Parathyroid adenoma (tissue), 2 donors: ENCODE data around the gene ITPR2.

Experiments used
- H2AFZ ChIP-seq: fragments of 300-600 bp; sonication (generic); one replicate; pipeline ENCODE4 v1.7.0; 2017; ENCODE audit warnings: antibody characterized with exemption, mild to moderate bottlenecking
- H3K27ac ChIP-seq: fragments of 300-600 bp; sonication (generic); one replicate; pipeline ENCODE4 v1.7.0; 2017
- H3K27me3 ChIP-seq: fragments of 300-600 bp; sonication (generic); one replicate; pipeline ENCODE4 v1.7.0; 2017; ENCODE audit warnings: low read length; ENCODE audit not compliant: control insufficient read depth, insufficient read depth
- H3K36me3 ChIP-seq: fragments of 300-600 bp; sonication (generic); one replicate; pipeline ENCODE4 v1.7.0; 2017; ENCODE audit warnings: low read length; ENCODE audit not compliant: control insufficient read depth, insufficient read depth
- H3K4me1 ChIP-seq: fragments of 300-600 bp; sonication (generic); one replicate; pipeline ENCODE4 v1.7.0; 2017; ENCODE audit warnings: control low read depth
- H3K4me2 ChIP-seq: fragments of 300-600 bp; sonication (generic); one replicate; pipeline ENCODE4 v1.7.0; 2017; ENCODE audit warnings: low read length
- H3K4me3 ChIP-seq: fragments of 300-600 bp; sonication (generic); one replicate; pipeline ENCODE4 v1.7.0; 2017; ENCODE audit warnings: low read depth, low read length
- H3K79me2 ChIP-seq: fragments of 300-600 bp; sonication (generic); one replicate; pipeline ENCODE4 v1.7.0; 2017; ENCODE audit warnings: control low read depth
- H3K9ac ChIP-seq: fragments of 300-600 bp; sonication (generic); one replicate; pipeline ENCODE4 v1.7.0; 2017; ENCODE audit warnings: mild to moderate bottlenecking
- H3K9me3 ChIP-seq: fragments of 300-600 bp; sonication (generic); one replicate; pipeline ENCODE4 v1.7.0; 2017; ENCODE audit warnings: low read length; ENCODE audit not compliant: control insufficient read depth
- CTCF ChIP-seq: fragments of 300-600 bp; sonication (generic); IDR thresholded peaks from one replicate; pipeline ENCODE4 v1.7.0; 2017; ENCODE audit warnings: antibody characterized with exemption, mild to moderate bottlenecking
- donor health status: primary hyperparathyroidism.

The ITPR2 gene

GRCh38 chr12:26567126-26567525, 265.9 kb downstream of the ITPR2 start:
- no peak overlapping the region for H3K4me3 ChIP-seq
- H3K79me2 ChIP-seq, result no peaks in the 10 kb centered on the region
- no peaks in the 10 kb centered on the region for H3K4me1 ChIP-seq
- H3K27me3 ChIP-seq, result no peaks in the 10 kb centered on the region
- H3K9me3 ChIP-seq, result no peaks in the 10 kb centered on the region
- no peaks in the 10 kb centered on the region for H3K36me3 ChIP-seq
- H3K4me2 ChIP-seq, result no peak overlapping the region
- no peak overlapping the region for H3K27ac ChIP-seq
- no peak for TF ChIP-seq CTCF
- no peak overlapping the region for H3K9ac ChIP-seq
- H2AFZ ChIP-seq, result no peak overlapping the region

GRCh38 chr12:26566675-26567074, 266.3 kb downstream of the ITPR2 start:
- Histone ChIP-seq H3K4me2 (no peak overlapping the region), H3K36me3 (no peaks in the 10 kb centered on the region), H3K27me3 (no peaks in the 10 kb centered on the region), H3K4me1 (no peaks in the 10 kb centered on the region), H3K4me3 (no peak overlapping the region), H3K9ac (no peak overlapping the region), H3K79me2 (no peaks in the 10 kb centered on the region), H3K9me3 (no peaks in the 10 kb centered on the region), H2AFZ (no peak overlapping the region), H3K27ac (no peak overlapping the region)
- no peak for TF ChIP-seq CTCF

GRCh38 chr12:26566186-26566585, 266.8 kb downstream of the ITPR2 start:
- Histone ChIP-seq H3K36me3 (no peaks in the 10 kb centered on the region), H3K9me3 (no peaks in the 10 kb centered on the region), H3K4me1 (no peaks in the 10 kb centered on the region), H3K27me3 (no peaks in the 10 kb centered on the region), H3K9ac (no peak overlapping the region), H3K4me3 (no peak overlapping the region), H2AFZ (no peak overlapping the region), H3K4me2 (no peak overlapping the region), H3K79me2 (no peaks in the 10 kb centered on the region), H3K27ac (no peak overlapping the region)
- TF ChIP-seq CTCF, result no peak

GRCh38 chr12:26564391-26564790, 268.6 kb downstream of the ITPR2 start:
- Histone ChIP-seq H3K79me2 (no peaks in the 10 kb centered on the region), H3K9me3 (no peaks in the 10 kb centered on the region), H3K4me2 (no peak overlapping the region), H3K4me1 (no peaks in the 10 kb centered on the region), H3K9ac (no peak overlapping the region), H3K27ac (no peak overlapping the region), H3K36me3 (no peaks in the 10 kb centered on the region), H3K27me3 (no peaks in the 10 kb centered on the region), H3K4me3 (no peak overlapping the region), H2AFZ (no peak overlapping the region)
- no peak for TF ChIP-seq CTCF

GRCh38 chr12:26563552-26563951, 269.4 kb downstream of the ITPR2 start:
- no peak for TF ChIP-seq CTCF
- H3K79me2 ChIP-seq, result no peaks in the 10 kb centered on the region
- H3K27ac ChIP-seq, result no peak overlapping the region
- H3K36me3 ChIP-seq, result no peaks in the 10 kb centered on the region
- H3K4me2 ChIP-seq, result no peak overlapping the region
- no peak overlapping the region for H2AFZ ChIP-seq
- H3K9ac ChIP-seq, result no peak overlapping the region
- H3K27me3 ChIP-seq, result no peaks in the 10 kb centered on the region
- H3K9me3 ChIP-seq, result no peaks in the 10 kb centered on the region
- no peak overlapping the region for H3K4me3 ChIP-seq
- H3K4me1 ChIP-seq, result no peaks in the 10 kb centered on the region
